ENCODE data around the gene RHOA. TPM values are rescaled to one million over a fixed set of nuclear protein-coding genes. Genes with fewer than 3 reads are reported as not detected.

Gene RHOA
- total RNA-seq, 1 experiment from 2014 or later, result 497 TPM

DNA sequence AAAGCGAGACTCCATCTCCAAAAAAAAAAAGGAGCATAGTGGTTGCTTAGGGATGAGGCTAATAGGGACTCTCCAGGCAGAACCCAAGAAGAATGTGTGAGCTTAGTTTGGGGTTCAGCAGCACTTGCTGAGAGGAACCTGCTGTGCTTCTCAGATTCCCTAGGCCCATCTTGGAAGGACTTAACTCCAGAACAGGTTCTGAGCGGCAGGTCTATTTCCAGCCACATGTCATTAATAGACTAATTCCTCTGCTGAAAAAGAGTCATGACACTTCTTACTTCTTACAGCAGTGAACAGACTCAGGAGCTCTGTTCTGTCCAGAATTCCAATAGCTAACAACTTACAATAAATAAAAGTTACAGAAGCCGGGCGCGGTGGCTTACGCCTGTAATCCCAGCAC is 22.5 kb downstream of the RHOA start:
- Histone ChIP-seq H3K27me3 (ENCODE audit: insufficient read depth, low read length) (no peaks in the 10 kb centered on the region), H3K9me2 (ENCODE audit: insufficient read depth) (no peaks in the 10 kb centered on the region), H3K4me1 (ENCODE audit: control insufficient read depth in 1 of 2, insufficient read depth in 2 of 2, low read length in 2 of 2) (peaks cover 0 to 6% of the 10 kb centered on the region in 2 experiments; a peak in 1 of 4 replicates), H3K4me2 (ENCODE audit: low read length) (no peak overlapping the region), H3K9ac (ENCODE audit: low read length) (no peak overlapping the region), H2AFZ (ENCODE audit: low read depth, low read length, poor library complexity, severe bottlenecking) (no peak overlapping the region), H4K20me1 (ENCODE audit: insufficient read depth) (peaks cover 33% of the 10 kb centered on the region; the same call in 1 of the 2 replicates), H3K4me3 (replicated peaks in 1 of 2; ENCODE audit: low read depth in 1 of 2, low read length in 2 of 2) (no peak overlapping the region), H3K36me3 (ENCODE audit: control insufficient read depth in 1 of 2, insufficient read depth in 2 of 2, low read length in 2 of 2) (no peaks in the 10 kb centered on the region; a peak in 1 of 4 replicates), H3K79me2 (ENCODE audit: insufficient read depth, low read length) (peaks cover 99% of the 10 kb centered on the region), H3K27ac (ENCODE audit: low read depth, low read length) (no peak overlapping the region), H3K9me3 (ENCODE audit: control insufficient read depth in 1 of 2, insufficient read depth in 1 of 2, low read depth in 1 of 2, low read length in 2 of 2) (no peaks in the 10 kb centered on the region)
- ATAC-seq (no peak), DNase-seq (ENCODE audit: low read depth, low spot score) (no peak)
- RAD21 ChIA-PET (ENCODE audit: low non-redundant PET in 1 of 2, low total read pairs in 2 of 2, uncharacterized antibody in 2 of 2, unreplicated experiment in 2 of 2), result no interaction called here
- no TSS peak for BruUV-seq (replicated peaks)
- intact Hi-C loops (cut with micrococcal nuclease), result no loop called here
- POLR2A ChIA-PET, result no interaction called here
- no peak for TF ChIP-seq SIN3A (IDR thresholded peaks at IDR 0.05; ENCODE audit: low read depth)
- TF ChIP-seq SRF (IDR thresholded peaks at IDR 0.05; ENCODE audit: low read depth), result no peak
- TF ChIP-seq POLR2AphosphoS5 (IDR thresholded peaks at IDR 0.05; ENCODE audit: low read depth, low read length), result no peak
- TF ChIP-seq, protein P1, sequence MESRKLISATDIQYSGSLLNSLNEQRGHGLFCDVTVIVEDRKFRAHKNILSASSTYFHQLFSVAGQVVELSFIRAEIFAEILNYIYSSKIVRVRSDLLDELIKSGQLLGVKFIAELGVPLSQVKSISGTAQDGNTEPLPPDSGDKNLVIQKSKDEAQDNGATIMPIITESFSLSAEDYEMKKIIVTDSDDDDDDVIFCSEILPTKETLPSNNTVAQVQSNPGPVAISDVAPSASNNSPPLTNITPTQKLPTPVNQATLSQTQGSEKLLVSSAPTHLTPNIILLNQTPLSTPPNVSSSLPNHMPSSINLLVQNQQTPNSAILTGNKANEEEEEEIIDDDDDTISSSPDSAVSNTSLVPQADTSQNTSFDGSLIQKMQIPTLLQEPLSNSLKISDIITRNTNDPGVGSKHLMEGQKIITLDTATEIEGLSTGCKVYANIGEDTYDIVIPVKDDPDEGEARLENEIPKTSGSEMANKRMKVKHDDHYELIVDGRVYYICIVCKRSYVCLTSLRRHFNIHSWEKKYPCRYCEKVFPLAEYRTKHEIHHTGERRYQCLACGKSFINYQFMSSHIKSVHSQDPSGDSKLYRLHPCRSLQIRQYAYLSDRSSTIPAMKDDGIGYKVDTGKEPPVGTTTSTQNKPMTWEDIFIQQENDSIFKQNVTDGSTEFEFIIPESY (IDR thresholded peaks at IDR 0.05; ENCODE audit: extremely low read depth, insufficient replicate concordance, low read length), result no peak
- no peak for TF ChIP-seq JUND (IDR thresholded peaks at IDR 0.05)
- TF ChIP-seq TCF7L2 (IDR thresholded peaks at IDR 0.05; ENCODE audit: borderline replicate concordance, extremely low read depth, insufficient read depth, insufficient read length), result no peak
- TF ChIP-seq EZH2 (IDR thresholded peaks at IDR 0.05), result no peak
- no peak for TF ChIP-seq POLR2A (IDR thresholded peaks at IDR 0.05; ENCODE audit: borderline replicate concordance, extremely low read depth, insufficient read depth, insufficient read length)
- no peak for TF ChIP-seq MAX (IDR thresholded peaks at IDR 0.05)
- TF ChIP-seq CBX3 (IDR thresholded peaks at IDR 0.05; ENCODE audit: low read depth), result no peak
- no peak for TF ChIP-seq ELF1 (IDR thresholded peaks at IDR 0.05; ENCODE audit: borderline replicate concordance, low read depth)
- TF ChIP-seq ATF3 (IDR thresholded peaks at IDR 0.05), result no peak
- no peak for TF ChIP-seq REST (IDR thresholded peaks at IDR 0.05; ENCODE audit: low read depth)
- TF ChIP-seq SP1 (IDR thresholded peaks at IDR 0.05; ENCODE audit: low read depth), result no peak
- TF ChIP-seq YY1 (IDR thresholded peaks at IDR 0.05; ENCODE audit: extremely low read depth, insufficient replicate concordance, low read depth, low read length), result no peak
- TF ChIP-seq EGR1 (IDR thresholded peaks at IDR 0.05; ENCODE audit: low read depth), result no peak
- TF ChIP-seq, protein P2, sequence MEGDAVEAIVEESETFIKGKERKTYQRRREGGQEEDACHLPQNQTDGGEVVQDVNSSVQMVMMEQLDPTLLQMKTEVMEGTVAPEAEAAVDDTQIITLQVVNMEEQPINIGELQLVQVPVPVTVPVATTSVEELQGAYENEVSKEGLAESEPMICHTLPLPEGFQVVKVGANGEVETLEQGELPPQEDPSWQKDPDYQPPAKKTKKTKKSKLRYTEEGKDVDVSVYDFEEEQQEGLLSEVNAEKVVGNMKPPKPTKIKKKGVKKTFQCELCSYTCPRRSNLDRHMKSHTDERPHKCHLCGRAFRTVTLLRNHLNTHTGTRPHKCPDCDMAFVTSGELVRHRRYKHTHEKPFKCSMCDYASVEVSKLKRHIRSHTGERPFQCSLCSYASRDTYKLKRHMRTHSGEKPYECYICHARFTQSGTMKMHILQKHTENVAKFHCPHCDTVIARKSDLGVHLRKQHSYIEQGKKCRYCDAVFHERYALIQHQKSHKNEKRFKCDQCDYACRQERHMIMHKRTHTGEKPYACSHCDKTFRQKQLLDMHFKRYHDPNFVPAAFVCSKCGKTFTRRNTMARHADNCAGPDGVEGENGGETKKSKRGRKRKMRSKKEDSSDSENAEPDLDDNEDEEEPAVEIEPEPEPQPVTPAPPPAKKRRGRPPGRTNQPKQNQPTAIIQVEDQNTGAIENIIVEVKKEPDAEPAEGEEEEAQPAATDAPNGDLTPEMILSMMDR (IDR thresholded peaks at IDR 0.05 in 2 of 3, conservative IDR thresholded peaks at IDR 0.05 in 1 of 3; ENCODE audit: borderline replicate concordance in 1 of 3, insufficient read depth in 1 of 3, low read depth in 2 of 3, low read length in 2 of 3), result no peak
- TF ChIP-seq EZH2phosphoT487 (IDR thresholded peaks at IDR 0.05; ENCODE audit: borderline replicate concordance), result no peak
- no peak for TF ChIP-seq CEBPB (IDR thresholded peaks at IDR 0.05; ENCODE audit: low read depth)
- CTCF ChIA-PET, result interaction anchor here (0.9 kb wide), 1 partner anchor 60 kb away, joined by 3 read pairs; no protein-coding TSS in a partner anchor
